Activated CD4-positive, alpha-beta T cell treated with anti-CD3 and anti-CD28 coated beads for 1 hour (primary cell): ENCODE results near the gene PRKACG.
"Not testable (repeated sequence)": the region's sequence is repeated elsewhere in the genome, so short reads cannot be mapped to it uniquely, and the experiment has no call there.

ENCODE experiments used
- DNase-seq: peaks from one replicate; pipeline ENCODE4 v3.0.0-alpha.2; 2020

Gene PRKACG

DNA sequence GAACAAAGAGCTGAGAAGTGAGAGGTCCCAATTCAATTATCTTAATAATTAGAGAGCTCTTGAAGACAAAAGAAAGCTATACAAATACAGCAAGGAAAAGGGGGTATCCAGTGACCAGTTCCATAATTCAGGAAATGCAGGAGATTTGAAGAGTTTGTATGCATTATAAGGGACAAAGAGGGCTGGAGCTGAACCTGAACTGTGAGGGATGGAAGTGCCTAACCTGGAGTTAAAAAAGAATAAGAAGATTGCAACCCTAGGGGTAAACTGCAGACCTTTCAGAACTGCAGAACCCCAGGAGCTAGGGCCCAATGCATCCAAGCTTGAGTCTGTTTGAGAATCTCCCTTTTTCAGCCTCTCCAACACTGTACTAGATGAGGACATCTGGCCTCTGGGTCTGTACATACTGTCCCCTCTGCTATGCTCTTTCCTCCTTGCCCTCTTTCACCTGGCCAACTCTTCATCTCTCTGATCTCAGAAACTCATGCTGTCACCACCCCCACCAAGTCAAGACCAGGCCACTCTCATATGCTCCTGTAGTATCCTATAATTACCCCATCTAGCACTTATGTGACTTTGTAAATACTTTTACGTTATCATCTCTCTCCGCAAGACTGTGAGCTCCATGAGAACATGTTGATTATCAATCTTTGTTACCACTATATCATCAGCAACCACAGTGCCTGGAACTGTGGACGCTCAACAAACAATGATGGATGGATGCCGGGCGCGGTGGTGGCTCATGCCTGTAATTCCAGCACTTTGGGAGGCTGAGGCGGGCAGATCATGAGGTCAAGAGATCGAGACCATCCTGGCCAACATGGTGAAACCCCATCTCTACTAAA lies 6.6 kb upstream of the PRKACG start:
- DNase-seq = no peak

DNA sequence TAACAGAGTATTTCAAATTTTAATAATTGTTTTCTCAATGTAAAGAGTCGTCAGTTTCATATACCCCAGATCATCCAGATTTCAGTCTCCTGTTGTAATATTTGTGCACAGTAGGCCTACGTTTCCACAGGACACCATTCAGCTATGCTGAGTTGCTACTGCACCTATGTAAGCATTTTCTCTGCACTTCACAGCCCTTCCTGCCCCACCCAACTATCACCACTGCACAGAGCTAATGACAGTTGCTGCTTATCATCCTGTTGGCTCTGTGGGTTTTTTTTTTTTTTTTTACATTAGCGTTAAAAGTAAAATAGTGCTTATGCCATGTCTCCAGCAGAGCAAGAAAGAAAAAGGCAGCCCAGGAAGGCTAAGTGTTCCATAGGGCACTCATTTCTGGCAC lies 5.9 kb upstream of the PRKACG start:
- DNase-seq = no peak

DNA sequence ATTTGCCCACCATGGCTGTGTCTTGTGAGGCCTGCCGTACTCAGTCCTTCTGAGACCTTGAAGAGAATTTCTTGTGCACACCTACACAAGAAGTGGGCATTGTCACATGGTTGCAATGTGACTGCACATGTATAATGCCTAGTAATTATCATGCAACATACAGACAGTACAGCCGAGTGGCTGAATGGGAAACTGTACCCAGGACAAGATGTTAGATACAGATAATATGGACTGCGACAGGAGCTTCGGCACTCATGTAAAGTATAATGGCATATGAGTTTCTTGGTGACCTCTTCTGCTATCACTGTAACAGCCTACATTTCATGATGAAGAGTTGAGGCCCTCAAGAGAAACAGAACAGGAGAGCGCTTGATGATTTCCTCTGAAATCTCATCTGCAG lies 4.8 kb upstream of the PRKACG start:
- DNase-seq = no peak

DNA sequence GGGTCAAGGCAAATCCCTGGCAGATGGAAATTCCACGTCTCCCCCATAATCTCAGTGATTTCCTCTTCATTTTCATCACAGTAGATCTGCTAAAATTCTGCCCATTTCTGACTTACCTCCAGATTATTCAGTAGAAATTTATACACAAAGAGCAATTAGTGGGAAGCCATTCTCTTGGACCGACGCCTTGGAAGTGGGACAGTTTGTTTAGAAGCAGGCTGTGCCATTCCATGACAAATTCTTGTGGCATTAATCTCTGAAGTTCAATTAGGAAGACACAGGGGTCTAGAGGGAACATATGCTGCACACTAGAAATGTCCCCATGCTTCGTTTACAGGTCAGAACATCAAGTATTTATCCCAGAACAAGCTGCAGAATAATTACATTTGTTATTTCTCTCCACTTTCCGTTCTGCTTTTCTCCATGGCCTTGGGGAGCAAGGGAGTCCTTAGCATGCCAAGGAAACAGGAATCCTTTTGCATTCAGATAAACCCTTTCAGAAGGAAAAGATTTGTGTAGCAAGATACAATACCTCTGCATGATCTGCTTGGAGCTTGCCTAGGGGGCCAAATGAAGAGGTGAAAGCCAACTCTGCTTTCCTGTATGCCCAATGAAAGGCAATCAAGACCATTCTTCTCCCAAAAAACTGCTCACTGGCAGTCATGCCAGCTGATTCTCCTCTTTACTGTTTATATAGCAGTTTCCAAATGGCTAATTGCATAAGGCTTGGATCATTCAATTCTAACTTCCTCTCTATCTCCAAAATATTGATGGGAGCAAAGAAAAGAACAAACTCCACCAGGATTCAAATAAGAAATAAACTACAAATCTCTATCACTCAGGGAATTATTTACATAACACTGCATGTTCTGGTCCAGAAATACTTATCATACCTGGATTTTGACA lies 2.5 kb upstream of the PRKACG start:
- no peak for DNase-seq

DNA sequence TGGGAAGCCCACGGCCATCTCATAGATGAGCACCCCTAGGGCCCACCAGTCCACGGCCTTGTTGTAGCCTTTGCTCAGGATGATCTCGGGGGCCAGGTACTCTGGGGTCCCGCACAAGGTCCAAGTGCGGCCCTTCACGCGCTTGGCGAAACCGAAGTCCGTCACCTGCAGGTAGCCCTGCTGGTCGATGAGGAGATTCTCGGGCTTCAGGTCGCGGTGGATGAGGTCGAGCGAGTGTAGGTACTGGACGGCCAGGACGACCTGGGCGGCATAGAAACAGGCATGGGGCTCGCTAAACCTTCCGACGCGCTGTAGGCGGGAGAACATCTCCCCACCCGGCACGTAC lies 558 bp downstream of the PRKACG start:
- no peak for DNase-seq

DNA sequence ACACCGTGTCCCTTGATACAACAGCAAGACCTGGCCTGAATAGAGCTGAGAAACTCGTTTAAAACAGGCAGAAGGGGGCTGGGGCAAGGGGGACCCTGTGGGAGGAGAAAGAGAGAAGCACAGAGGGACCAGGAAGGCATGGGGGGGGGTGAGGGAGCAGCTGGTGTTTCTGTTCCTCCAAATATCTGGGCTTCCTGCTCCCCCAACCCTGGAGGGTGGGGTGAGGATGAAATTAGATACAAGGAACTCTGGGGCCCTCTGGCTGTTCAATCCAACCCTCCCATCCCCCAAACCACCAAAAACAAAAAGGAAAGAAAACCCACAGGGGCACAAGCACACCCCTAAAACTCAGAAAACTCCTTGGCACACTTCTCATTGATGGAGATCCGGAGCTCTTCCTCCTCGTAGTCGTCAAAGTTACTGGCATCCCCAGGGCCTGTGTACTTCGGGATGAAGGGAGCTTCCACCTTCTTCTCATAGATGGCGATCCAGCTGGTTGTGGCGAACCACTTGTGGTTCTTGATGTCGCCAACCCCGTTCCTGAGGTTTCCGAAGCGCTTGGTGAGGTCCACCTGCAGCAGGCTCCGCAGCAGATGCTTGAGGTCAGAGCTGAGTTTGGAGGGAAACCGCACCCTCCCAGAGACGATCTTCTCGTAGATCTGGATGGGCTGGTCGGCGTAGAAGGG lies 1.1 kb downstream of the PRKACG start:
- no peak for DNase-seq

DNA sequence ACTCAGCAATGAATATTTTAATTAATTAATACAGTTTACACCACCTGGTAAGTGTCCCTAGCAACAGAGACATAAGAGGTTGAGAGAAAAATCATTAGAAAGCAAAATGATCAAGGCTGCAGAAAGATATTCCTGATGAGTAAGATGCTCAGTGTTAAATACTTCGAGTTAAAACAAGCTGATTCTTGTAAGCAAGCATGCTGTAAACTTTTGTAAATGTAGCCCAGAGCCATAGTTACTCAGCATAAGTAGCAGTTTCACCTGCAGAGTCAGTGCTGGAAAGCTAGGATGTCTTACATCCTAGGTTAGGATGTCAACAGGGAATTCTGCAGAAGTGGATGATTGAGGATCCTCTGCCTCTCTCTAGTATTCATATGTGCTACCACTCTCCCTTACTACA lies 4.2 kb downstream of the PRKACG start:
- DNase-seq = no peak

DNA sequence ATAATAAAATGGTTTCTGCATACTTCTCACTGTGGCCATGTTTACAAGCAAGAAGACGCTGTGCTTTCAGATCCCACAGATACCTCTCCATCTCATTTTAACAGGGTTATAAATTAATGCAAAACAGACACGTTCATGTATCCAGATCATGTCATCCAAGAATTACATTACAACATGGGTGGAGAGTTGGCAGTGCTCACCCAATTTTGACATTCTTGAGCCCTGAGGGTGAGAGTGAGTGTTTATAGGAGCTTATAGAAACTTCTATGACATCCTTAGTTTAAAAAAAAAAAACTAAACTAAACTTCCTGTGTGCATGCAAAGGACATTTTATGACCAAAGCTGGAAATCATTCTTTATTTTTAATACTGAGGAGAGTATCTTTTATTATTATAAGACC lies 9.1 kb downstream of the PRKACG start:
- DNase-seq = no peak

DNA sequence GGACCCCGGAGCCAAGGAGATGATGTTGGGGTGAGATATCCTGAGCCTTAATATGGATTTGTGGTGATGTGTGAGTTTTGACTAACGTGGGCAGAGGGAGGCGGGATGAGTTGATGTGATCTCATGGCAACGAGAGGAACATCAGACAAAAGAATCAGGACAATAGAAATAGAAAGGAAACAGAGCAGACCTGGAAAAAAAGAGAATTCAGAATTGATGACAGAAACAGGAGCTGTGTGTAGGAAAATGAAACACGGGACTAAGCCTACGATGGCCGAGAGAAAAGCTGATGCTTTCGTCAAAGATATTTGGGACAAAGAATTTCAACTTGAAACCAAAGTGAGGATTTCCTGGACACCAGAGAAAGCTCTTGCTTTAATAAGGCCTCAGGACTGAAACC lies 10.9 kb downstream of the PRKACG start:
- no peak for DNase-seq

DNA sequence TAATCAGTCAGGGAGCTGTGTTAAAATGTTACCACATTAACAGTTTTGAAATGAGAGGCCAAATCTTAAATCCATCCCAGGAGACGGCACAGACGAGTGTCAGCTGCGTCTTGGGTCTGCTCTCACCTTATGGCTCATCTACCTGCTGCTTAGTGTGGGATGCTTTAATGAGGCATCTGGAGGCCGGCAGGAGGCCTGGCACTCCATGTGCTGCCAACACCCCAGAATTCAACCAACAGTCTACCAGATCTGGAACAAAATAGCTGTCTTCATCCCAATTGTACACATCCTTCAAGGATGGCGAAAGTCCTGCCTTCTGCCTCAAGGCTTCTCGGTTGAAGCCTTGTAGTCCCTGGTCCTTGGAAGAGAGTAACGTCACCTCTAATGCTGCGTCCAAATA lies 12.0 kb downstream of the PRKACG start:
- no peak for DNase-seq

DNA sequence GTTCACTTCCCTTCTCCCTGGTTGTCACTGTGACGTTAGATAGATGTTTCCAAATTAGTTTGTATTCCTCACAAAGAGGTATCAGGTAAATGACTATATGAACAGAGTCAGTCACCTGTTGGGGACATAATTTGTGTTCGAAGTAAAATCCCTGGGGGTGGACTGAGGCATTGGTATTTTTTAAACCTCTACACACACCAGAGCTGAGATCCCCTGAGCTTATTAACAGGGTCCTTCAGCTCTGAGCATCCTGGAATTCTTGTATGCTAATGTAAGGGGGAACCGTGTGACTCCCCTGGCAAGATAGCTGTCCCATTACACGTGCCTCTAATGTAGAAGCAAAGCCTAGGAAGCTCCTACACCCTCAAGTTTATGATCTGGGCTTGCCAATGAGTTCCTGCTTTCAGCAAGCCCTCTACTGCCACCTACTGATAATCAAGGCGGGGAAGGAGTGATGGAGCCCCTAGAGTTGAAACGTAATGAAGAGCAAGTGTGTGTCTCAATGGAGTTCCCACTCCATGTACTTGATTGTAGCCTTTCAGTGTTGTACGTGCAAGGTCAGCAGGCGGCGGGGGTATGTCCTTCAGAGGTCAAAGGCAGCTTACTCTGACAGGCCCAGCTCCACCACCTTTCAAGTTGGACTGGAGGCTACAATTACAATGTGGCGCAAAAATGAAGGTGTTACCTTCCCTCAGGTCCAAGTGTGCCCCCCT lies 14.4 kb downstream of the PRKACG start:
- peak; percentile 29 for DNase-seq

DNA sequence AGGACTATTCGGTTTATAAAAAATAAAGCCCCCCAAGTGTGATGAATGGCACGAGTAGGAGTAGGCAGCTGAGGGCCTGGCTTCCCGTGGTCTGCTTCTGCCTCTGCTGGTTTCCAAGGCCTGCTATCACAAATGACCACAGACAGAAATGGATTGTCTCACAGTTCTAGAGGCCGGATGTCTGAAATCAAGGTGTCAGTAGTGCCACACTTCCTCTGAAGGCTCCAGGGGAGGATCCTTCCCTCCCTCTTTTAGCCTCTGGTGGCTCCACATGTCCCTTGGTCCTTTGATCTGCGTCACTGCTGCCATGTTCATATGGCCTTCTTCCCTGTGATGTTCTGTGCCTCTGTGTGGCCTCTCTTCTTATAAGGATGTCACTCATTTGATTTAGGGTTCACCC lies 15.1 kb downstream of the PRKACG start:
- DNase-seq = no peak

DNA sequence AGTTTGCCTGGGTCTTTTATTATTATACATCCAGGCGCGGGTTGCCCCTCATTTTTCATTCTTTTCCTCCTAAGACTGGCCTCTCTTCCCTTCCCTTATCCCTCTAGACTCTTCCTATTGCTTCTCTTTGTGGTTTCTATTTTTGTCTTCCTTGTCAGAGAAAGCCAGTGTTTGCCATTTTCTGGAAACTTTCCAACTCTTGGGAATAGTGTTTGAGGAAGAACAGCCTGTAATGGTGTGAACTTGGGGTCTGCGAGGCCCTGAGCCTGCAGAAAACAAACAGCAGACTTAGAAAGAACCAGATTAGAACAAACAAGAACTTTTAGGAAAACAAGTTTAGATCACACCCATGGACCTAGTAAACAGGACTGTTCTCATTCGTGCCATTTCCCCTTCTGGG lies 15.5 kb downstream of the PRKACG start:
- no peak for DNase-seq

DNA sequence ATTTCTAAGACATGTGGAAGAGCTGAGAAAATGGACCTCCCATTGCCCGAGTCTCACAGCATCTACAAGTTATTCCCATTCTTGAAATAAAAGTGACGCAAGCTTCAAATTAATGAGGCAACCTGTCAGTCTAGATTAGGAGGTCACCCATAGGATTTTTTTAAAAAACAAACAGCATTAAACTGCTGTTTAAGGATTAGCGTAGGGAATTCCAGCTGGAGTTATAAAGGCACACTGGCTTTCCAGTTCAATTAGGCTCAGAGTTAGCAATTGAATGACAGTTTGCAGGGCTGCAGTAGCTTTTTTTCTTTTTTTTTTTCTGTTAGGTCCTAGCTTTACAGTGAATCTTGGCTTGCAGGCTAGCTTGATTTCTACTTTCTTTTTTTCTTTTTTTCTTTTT lies 16.2 kb downstream of the PRKACG start:
- no peak for DNase-seq

DNA sequence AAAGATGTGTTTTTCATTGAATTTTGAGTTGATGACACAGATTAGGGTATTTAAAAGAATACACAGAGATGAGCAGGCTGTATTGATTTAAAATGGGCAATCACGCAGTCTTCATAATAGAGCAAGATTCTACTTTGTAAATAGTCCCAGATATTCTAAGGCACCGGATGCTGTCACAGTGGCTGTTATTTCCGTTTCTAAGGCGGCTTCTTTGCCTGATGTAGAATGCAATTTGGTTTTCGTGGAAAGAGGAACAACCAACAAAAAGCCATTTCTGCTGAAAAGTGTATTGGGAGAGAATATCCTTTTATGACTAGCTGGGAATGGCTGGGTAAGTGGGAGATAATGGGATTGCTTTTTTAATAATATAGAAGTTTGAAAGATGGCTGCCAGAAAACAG lies 17.5 kb downstream of the PRKACG start:
- DNase-seq = no peak

DNA sequence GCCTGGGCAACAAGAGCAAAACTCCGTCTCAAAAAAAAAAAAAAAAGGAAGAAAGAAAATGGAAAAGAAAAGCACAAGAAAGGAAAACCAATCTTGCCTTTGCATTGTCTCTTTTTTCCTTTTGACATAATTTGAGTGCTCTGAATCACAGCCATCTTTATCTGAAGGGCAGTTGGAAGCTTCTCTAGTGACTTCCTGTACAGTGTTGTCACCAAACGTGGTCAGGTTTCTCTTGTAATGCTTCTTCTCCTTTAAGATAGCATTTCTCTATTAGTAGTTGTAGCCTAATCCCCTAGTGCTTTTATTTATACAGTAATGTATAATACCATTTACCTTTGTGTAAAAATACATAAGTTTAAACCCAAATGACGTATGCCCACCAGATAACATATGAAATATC lies 18.1 kb downstream of the PRKACG start:
- no peak for DNase-seq

DNA sequence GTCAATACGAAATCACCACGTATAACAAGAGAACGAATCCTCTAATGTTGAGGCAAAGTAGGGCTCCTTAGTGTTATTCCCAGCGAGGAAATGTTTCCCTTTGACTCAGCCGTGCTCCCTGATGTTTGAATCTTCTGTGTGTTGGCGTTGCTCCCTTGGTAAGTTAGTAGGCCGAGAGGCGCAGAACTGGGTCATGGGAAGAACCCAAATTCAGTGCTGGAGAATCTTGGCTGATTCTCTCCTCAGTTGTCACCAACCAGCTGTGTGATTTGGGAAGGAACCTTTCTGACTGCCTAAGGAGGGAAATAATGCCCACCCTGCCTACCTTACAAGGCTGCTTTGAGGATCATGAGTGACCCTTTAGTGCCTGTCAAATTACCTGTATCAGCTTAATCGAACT lies 22.5 kb downstream of the PRKACG start:
- no peak for DNase-seq

DNA sequence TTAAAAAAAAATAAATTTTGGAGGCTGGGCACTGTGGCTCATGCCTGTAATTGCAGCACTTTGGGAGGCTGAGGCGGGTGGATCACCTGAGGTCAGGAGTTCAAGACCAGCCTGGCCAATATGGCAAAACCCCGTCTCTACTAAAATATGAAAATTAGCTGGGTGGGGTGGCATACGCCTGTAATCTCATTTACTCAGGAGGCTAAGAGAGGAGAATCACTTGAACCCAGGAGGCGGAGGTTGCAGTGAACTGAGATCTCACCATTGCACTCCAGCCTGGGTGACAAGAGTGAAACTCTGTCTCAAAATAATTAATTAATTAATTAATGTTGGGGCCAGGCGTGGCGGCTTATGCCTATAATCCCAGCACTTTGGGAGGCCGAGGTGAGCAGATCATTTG lies 27.0 kb downstream of the PRKACG start:
- DNase-seq = not testable (repeated sequence)

DNA sequence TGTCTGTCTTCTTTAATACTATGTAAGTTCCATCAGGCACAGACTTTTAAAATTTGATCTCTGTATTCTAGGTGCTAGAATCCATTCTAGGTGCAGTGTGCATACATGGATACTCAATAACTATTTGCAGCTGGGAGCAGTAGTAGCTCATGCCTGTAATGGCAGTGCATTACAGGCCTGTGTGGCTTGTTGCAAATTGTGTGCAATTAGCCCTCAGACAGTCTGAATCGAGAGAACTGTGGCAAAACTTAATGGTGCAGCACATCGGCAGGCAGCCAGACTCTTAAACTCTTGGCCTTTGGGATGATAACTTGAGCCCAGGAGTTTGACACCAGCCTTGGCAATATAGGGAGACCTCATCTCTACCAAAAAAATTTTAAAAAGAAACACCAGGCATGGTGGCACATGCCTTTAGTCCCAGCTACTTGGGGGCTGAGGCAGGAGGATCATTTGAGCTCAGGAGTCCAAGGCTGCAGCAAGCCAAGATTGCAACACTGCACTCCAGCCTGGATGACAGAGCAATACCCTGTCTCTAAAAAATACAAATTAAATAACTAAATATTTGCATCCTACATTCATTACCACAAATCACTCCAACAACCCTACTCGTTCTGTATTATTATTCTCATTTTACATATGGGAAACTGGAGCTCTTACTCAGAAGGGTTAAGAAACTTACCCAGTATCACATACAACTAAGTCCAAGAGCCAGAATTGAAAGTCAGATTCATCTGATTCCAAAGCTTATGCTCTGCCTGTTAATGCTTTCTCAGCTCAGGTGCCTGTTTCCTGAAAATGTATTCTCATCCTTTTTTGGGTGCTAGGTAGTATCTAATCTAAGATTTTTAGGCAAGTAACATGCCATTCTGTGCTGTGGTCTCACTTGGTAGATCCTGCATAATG lies 30.1 kb downstream of the PRKACG start:
- no peak for DNase-seq

DNA sequence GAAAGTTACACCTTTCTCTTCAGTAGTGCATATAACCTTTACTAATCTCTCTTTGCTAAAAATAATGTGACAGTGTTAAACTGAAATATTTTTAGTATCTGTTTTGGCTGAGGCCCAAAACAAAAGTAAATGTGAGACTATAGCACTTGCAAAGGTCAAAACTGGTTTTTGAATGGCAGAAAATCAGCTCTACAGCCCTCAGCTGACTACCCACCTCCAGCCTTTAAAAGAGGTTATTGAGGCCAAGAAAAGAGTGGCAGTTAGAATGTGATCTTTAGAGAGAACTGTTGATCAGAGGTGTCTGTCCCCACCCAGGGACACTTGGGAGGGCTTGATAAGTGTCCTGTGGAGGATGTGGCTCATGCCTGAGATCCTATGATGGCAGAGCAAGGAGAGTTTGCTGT lies 30.9 kb downstream of the PRKACG start:
- DNase-seq = no peak

DNA sequence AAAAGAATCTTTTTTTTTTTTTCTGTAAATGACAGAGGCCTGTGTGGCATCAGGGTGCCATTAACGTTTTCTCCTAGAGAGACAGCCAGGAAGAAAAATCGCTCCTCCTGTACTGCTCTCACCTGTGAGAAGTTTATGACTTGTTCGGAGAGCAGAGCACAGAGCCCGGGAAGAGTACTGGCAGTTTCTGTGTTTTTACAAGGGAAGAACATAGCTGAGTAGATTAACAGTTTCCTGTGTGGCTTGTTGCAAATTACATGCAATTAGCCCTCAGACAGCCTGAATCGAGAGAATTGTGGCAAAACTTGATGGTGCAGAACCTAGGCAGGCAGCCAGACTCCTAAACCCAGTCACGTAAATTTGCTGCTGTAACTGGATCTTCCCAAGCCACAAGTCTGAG lies 32.1 kb downstream of the PRKACG start:
- no peak for DNase-seq

DNA sequence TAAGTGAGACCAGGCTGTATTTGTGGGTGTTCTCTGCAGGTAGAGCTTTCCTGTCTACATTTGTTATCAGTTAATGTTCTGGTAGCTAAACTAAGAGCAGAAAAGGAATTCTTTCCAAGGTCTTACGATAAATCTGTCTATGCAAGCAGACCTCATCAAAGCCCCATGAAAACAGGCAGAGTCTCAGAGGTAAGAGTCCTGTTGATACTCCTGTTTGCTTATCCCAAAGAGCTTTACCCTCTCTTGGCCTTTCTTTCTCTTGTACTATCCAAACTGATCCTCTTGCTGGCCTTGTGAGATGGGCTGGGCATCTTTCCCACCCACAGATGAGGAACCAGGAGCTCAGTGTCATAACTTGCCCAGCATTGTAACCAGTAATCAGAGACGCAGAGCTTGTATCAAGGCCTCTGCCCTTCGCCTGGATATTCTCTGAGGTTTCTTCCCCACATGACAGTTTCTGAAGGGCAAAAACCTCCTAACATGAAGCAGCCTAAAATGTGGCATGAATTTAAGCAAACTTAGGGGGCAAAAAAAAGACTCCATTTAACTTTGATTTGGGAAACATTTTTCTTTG lies 33.5 kb downstream of the PRKACG start:
- no peak for DNase-seq
